CD14-positive monocyte (primary cell): ENCODE data around the gene PEAK1. TPM values are rescaled to one million over a fixed set of nuclear protein-coding genes. Genes with fewer than 3 reads are reported as not detected.

Experiments
- DNase-seq, 3 donors: peaks; one replicate each; pipeline ENCODE4 v3.0.0-alpha.2; 2011 to 2022
- H2AFZ ChIP-seq: 2 replicates; pipeline ENCODE4 v1.6.0; 2012; ENCODE audit warnings: mild to moderate bottlenecking, low read depth, low read length, inconsistent platforms; ENCODE audit not compliant: insufficient read depth, poor library complexity, severe bottlenecking
- H3K27ac ChIP-seq, 2 donors: 1 replicate in 1 of 2; 2 replicates in 1 of 2; pipeline ENCODE4 v1.5.1; 2012 to 2013; ENCODE audit warnings: low read length in 2 of 2, control low read depth in 1 of 2, inconsistent platforms in 1 of 2, low read depth in 1 of 2, mild to moderate bottlenecking in 1 of 2
- H3K27me3 ChIP-seq, 2 donors: one replicate each; pipeline versions ENCODE4 v1.6.0 to v1.6.1; 2011 to 2013; ENCODE audit warnings: low read length in 2 of 2; ENCODE audit not compliant: control insufficient read depth in 2 of 2, insufficient read depth in 2 of 2
- H3K36me3 ChIP-seq, 2 donors: replicated peaks in 1 of 2; 1 replicate in 1 of 2; 2 replicates in 1 of 2; pipeline versions ENCODE4 v1.5.1 to v1.6.1; 2012 to 2013; ENCODE audit warnings: low read length in 2 of 2, control low read depth in 1 of 2, inconsistent platforms in 1 of 2, mild to moderate bottlenecking in 1 of 2; ENCODE audit not compliant: insufficient read depth in 2 of 2, control insufficient read depth in 1 of 2
- H3K4me1 ChIP-seq, 2 donors: 1 replicate in 1 of 2; 2 replicates in 1 of 2; pipeline versions ENCODE4 v1.5.1 to v1.6.1; 2012 to 2013; ENCODE audit warnings: low read length in 2 of 2, control low read depth in 1 of 2, inconsistent platforms in 1 of 2, mild to moderate bottlenecking in 1 of 2, moderate library complexity in 1 of 2; ENCODE audit not compliant: insufficient read depth in 2 of 2, control insufficient read depth in 1 of 2
- H3K4me2 ChIP-seq: replicated peaks from 2 replicates; pipeline ENCODE3; 2012; ENCODE audit warnings: low read length, moderate library complexity, mild to moderate bottlenecking; ENCODE audit not compliant: poor library complexity, severe bottlenecking; ENCODE audit errors: extremely low read depth
- H3K4me3 ChIP-seq, 3 experiments: fragments of 200-600 bp in 1 of 3; sonication (generic) in 1 of 3; replicated peaks in 1 of 3; 1 replicate in 2 of 3; 2 replicates in 1 of 3; pipeline ENCODE4 v1.5.1; 2011 to 2013; ENCODE audit warnings: low read length in 3 of 3, mild to moderate bottlenecking in 3 of 3, control low read depth in 2 of 3, low read depth in 2 of 3, inconsistent platforms in 1 of 3, moderate library complexity in 1 of 3
- H3K79me2 ChIP-seq: 2 replicates; pipeline ENCODE4 v1.6.0; 2012; ENCODE audit warnings: mild to moderate bottlenecking, control low read depth, inconsistent platforms, low read length, moderate library complexity; ENCODE audit not compliant: insufficient read depth
- H3K9ac ChIP-seq: 2 replicates; pipeline ENCODE4 v1.6.0; 2017; ENCODE audit warnings: low read length, mild to moderate bottlenecking; ENCODE audit not compliant: insufficient read depth, poor library complexity, severe bottlenecking
- H3K9me3 ChIP-seq, 2 donors: replicated peaks in 1 of 2; 1 replicate in 1 of 2; 2 replicates in 1 of 2; pipeline versions ENCODE4 v1.5.1 to v1.6.1; 2012 to 2013; ENCODE audit warnings: low read length in 2 of 2, control low read depth in 1 of 2; ENCODE audit not compliant: control insufficient read depth in 1 of 2, insufficient read depth in 1 of 2
- H4K20me1 ChIP-seq: 2 replicates; pipeline ENCODE4 v1.6.0; 2012; ENCODE audit warnings: mild to moderate bottlenecking, low read length, control low read depth, moderate library complexity; ENCODE audit not compliant: insufficient read depth
- H3K27ac Mint-ChIP-seq, 7 donors: one replicate each; pipeline ENCODE4 v1.8.0; 2020; ENCODE audit warnings: mild to moderate bottlenecking in 7 of 7, mixed read lengths in 7 of 7, moderate library complexity in 6 of 7, inconsistent platforms in 2 of 7
- H3K27me3 Mint-ChIP-seq, 3 donors: one replicate each; pipeline ENCODE4 v1.8.0; 2021 to 2022; ENCODE audit warnings: low read depth in 3 of 3, mild to moderate bottlenecking in 3 of 3, mixed read lengths in 3 of 3, moderate library complexity in 3 of 3, inconsistent platforms in 1 of 3
- H3K36me3 Mint-ChIP-seq, 2 donors: one replicate each; pipeline ENCODE4 v1.8.0; 2020; ENCODE audit warnings: mixed read lengths in 2 of 2, inconsistent platforms in 1 of 2, mild to moderate bottlenecking in 1 of 2
- H3K4me1 Mint-ChIP-seq: one replicate; pipeline ENCODE4 v1.8.0; 2020; ENCODE audit warnings: mild to moderate bottlenecking, mixed read lengths
- H3K4me3 Mint-ChIP-seq, 2 donors: one replicate each; pipeline ENCODE4 v1.8.0; 2020; ENCODE audit warnings: mild to moderate bottlenecking in 2 of 2, mixed read lengths in 2 of 2, moderate library complexity in 1 of 2
- H3K9me3 Mint-ChIP-seq, 7 donors: one replicate each; pipeline ENCODE4 v1.8.0; 2020 to 2022; ENCODE audit warnings: mixed read lengths in 7 of 7, mild to moderate bottlenecking in 6 of 7, moderate library complexity in 6 of 7, inconsistent platforms in 2 of 7
- CTCF ChIP-seq: fragments of 200-600 bp; IDR thresholded peaks from one replicate; pipeline ENCODE4 v1.8.0; 2022; ENCODE audit warnings: antibody characterized with exemption, mild to moderate bottlenecking
- WGBS: methylation state at CpG from one replicate; pipeline ENCODE4 v1.1.5; 2013; ENCODE audit warnings: missing lambda C conversion rate; ENCODE audit not compliant: insufficient coverage; 5-methylcytosine and 5-hydroxymethylcytosine counted together
- intact Hi-C, 2 donors: fragments of 100-400 bp; cut with micrococcal nuclease; formaldehyde crosslinking; loops; one replicate each; pipeline versions ENCODE4 v1.15.0 to v1.15.1; 2023
- polyA plus RNA-seq, 3 donors: library from polyadenylated mRNA; depleted of rRNA in 1 of 3; unstranded in 2 of 3; stranded (reverse) in 1 of 3; fragments of 300-500 nt in 2 of 3; fragments of >200 nt in 1 of 3; fragmentation: Illumina TruSeq in 2 of 3; gene quantifications; 1 replicate in 2 of 3; 2 replicates in 1 of 3; pipeline ENCODE4 v1.2.3, GENCODE V29; 2012 to 2021

The PEAK1 gene
- polyA plus RNA-seq, 3 donors: 0.85 to 8.7 (median 1.1) TPM

GRCh38 chr15:77221174-77221573 lies 198.7 kb downstream of the PEAK1 start:
- no peak overlapping the region for H2AFZ ChIP-seq
- Mint-ChIP-seq H3K4me3 (no peak overlapping the region), H3K27ac (no peak overlapping the region), H3K9me3 (no peaks in the 10 kb centered on the region), H3K36me3 (peaks cover 7 to 8% of the 10 kb centered on the region in 2 donors), H3K4me1 (peaks cover 11% of the 10 kb centered on the region), H3K27me3 (no peaks in the 10 kb centered on the region)
- no CpG with 5 or more reads among the region's 3 CpGs for WGBS
- H3K4me2 ChIP-seq: no peak overlapping the region
- H3K4me1 ChIP-seq: no peaks in the 10 kb centered on the region
- H4K20me1 ChIP-seq: no peaks in the 10 kb centered on the region
- no peaks in the 10 kb centered on the region for H3K36me3 ChIP-seq
- no peaks in the 10 kb centered on the region for H3K27me3 ChIP-seq
- no peaks in the 10 kb centered on the region for H3K79me2 ChIP-seq
- H3K9ac ChIP-seq: no peak overlapping the region
- H3K27ac ChIP-seq: no peak overlapping the region
- no peak overlapping the region for H3K4me3 ChIP-seq
- H3K9me3 ChIP-seq: no peaks in the 10 kb centered on the region
- intact Hi-C loops: no loop called here
- no peak for DNase-seq
- TF ChIP-seq CTCF: no peak

GRCh38 chr15:77219841-77220240 lies 200.1 kb downstream of the PEAK1 start:
- Mint-ChIP-seq H3K36me3 (peaks cover 8 to 10% of the 10 kb centered on the region in 2 donors), H3K4me3 (no peak overlapping the region), H3K27ac (no peak overlapping the region), H3K27me3 (no peaks in the 10 kb centered on the region), H3K4me1 (peaks cover 3% of the 10 kb centered on the region), H3K9me3 (no peaks in the 10 kb centered on the region)
- intact Hi-C loops: no loop called here
- no peaks in the 10 kb centered on the region for H4K20me1 ChIP-seq
- DNase-seq: no peak
- H3K27me3 ChIP-seq: no peaks in the 10 kb centered on the region
- H3K36me3 ChIP-seq: no peaks in the 10 kb centered on the region
- H3K4me2 ChIP-seq: no peak overlapping the region
- no peaks in the 10 kb centered on the region for H3K9me3 ChIP-seq
- no peak overlapping the region for H3K27ac ChIP-seq
- H3K4me3 ChIP-seq: no peak overlapping the region
- 100% methylated on average over 1 of the region's 1 CpG for WGBS
- TF ChIP-seq CTCF: no peak
- no peaks in the 10 kb centered on the region for H3K79me2 ChIP-seq
- no peak overlapping the region for H2AFZ ChIP-seq
- H3K4me1 ChIP-seq: no peaks in the 10 kb centered on the region
- no peak overlapping the region for H3K9ac ChIP-seq
